Measurements from ENCODE around the gene DDX49. TPM values are rescaled to one million over a fixed set of nuclear protein-coding genes. Genes with fewer than 3 reads are reported as not detected.

DDX49 gene
- total and polyA plus RNA-seq, 12 donors = 16.2 to 74.5 (median 22.1) TPM

- ATAC-seq (no peak), DNase-seq (no peak)
- H3K27me3 ChIP-seq = no peaks in the 10 kb centered on the region
- H3K9me3 ChIP-seq = no peaks in the 10 kb centered on the region
- H3K36me3 ChIP-seq = peaks cover 0 to 90% (median 10%) of the 10 kb centered on the region in 9 donors
- WGBS, 2 donors = 91 to 94% methylated on average over 13 of the region's 13 CpGs
- H3K4me1 ChIP-seq = peaks cover 0 to 7% (median 0%) of the 10 kb centered on the region in 9 donors
- no peak for TF ChIP-seq CTCF (IDR thresholded peaks at IDR 0.05)
- intact Hi-C loops (cut with DNase I) = no loop called here
- no peak overlapping the region for H3K4me3 ChIP-seq
- no peak overlapping the region for H3K27ac ChIP-seq
These were observed 13.8 kb downstream of the DDX49 start for GRCh38 chr19:18933297-18933696.

- Histone ChIP-seq H3K9me3 (no peaks in the 10 kb centered on the region), H3K27me3 (no peaks in the 10 kb centered on the region), H3K4me3 (peak overlapping the region in 1 of 10 donors; percentile 80), H3K36me3 (peaks cover 0 to 47% (median under 1%) of the 10 kb centered on the region in 9 donors), H3K4me1 (peaks cover 7 to 20% (median 12%) of the 10 kb centered on the region in 9 donors), H3K27ac (no peak overlapping the region)
- intact Hi-C loops (cut with DNase I) = no loop called here
- DNase-seq (no peak), ATAC-seq (no peak)
- no peak for TF ChIP-seq CTCF (IDR thresholded peaks at IDR 0.05)
- WGBS, 2 donors = 92 to 94% methylated on average over 3 of the region's 3 CpGs
These were observed 19.6 kb downstream of the DDX49 start for GRCh38 chr19:18939163-18939562.

GRCh38 chr19:18939922-18940768 is 20.6 kb downstream of the DDX49 start:
- Histone ChIP-seq H3K27me3 (no peaks in the 10 kb centered on the region), H3K36me3 (peaks cover 0 to 38% (median 0%) of the 10 kb centered on the region in 9 donors), H3K4me3 (peak overlapping the region; percentile 58 to 96 (median 73)), H3K27ac (peak overlapping the region in 7 of 10 donors; percentile 8 to 87 (median 72)), H3K4me1 (peaks cover 7 to 20% (median 12%) of the 10 kb centered on the region in 9 donors), H3K9me3 (no peaks in the 10 kb centered on the region)
- 0 to 2% methylated on average over 46 to 47 of the region's 47 CpGs for WGBS, 2 donors
- peak; percentile 34 to 73 (median 58) for ATAC-seq
- DNase-seq = peak; percentile 39 to 62
- TF ChIP-seq CTCF (IDR thresholded peaks at IDR 0.05) = peak in 1 of 9 donors; percentile 10
- intact Hi-C loops (cut with DNase I) = loop anchor here in 2 of 10 donors (1.0 to 5.0 kb wide), 2 partner anchors 21 to 47 kb away; partner anchors contain the start of genes COPE (in 1 of the 2) and DDX49 (in 1 of the 2)

- ATAC-seq (peak; percentile 69 to 91 (median 85)), DNase-seq (peak; percentile 85 to 88)
- Histone ChIP-seq H3K4me3 (peak within 1 kb of the TSS; percentile 58 to 96 (median 73)), H3K27me3 (no peaks in the 10 kb centered on the region), H3K36me3 (peaks cover 0 to 30% (median 0%) of the 10 kb centered on the region in 9 donors), H3K4me1 (peaks cover 7 to 20% (median 12%) of the 10 kb centered on the region in 9 donors), H3K9me3 (no peaks in the 10 kb centered on the region), H3K27ac (peak within 1 kb of the TSS in 7 of 10 donors; percentile 8 to 87 (median 72))
- 1% methylated on average over 54 to 75 of the region's 81 CpGs for whole genome bisulfite sequencing, 2 donors
- intact Hi-C loops (cut with DNase I) = loop anchor here in 3 of 10 donors (1.0 to 5.0 kb wide), 2 partner anchors 22 to 46 kb away; partner anchors contain the start of genes COPE (in 2 of the 3) and DDX49 (in 2 of the 3)
- TF ChIP-seq CTCF (IDR thresholded peaks at IDR 0.05) = peak in 6 of 9 donors; percentile 10 to 49 (median 30)
These were observed 21.5 kb downstream of the DDX49 start, which contains the start of gene HOMER3 for GRCh38 chr19:18940769-18941627. HOMER3 (minus strand) TSS chr19:18941217; CDS start chr19:18938982, 2,235 bp downstream.
